Right forelimb (tissue), 1 donor: ENCODE results near the gene FXYD6.
A peak's percentile ranks its signal among the peaks of the same experiment; 100 is the strongest.

Experiments used
- DNase-seq: peaks from one replicate; pipeline ENCODE4 v3.0.0-alpha.2; 2018

FXYD6 gene

GRCh38 chr11:117909611-117910382, 33.3 kb upstream of the FXYD6 start:
- peak; percentile 31 for DNase-seq

GRCh38 chr11:117908959-117909610, 32.6 kb upstream of the FXYD6 start:
- DNase-seq: peak; percentile 15

GRCh38 chr11:117908109-117908895, 31.8 kb upstream of the FXYD6 start:
- peak; percentile 31 for DNase-seq

DNA sequence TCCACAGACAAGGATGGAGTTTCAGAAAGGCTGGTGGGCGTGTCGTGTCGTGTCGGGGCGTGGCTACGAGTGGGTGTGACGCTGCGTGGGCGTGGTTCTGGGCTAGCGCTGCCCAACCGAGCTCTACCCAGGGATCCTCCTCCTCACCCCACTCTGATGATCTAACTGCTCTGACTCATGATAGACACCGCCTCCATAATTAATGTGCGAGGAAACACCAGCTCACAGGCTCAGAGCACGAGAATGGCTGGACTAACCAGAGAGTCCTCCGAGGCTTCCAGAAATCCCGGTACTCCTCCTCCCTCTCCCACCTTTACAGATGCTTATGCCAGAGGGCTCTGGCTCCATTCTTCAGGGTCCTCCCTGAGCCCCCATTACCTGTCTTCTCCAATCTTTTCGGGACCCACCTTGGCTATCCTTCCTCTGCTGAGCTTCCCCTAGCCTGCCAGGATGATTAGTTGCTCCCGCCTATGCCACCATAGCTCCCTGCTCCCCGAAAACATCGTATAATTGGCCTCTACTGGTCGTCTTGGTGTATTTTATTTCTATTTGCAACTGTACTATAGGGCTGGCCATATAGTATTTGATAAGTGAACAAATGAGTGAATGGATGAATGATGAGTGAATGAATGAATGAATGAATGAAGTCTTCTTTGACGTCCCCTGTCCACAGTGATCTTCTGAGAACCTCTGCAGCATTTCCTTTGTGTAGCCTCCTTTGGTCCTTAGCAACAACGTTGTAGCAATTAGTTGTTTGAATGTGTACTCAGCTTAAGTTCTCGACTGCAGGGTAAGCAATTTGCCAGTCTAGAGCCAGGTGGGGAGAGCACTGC, 31.0 kb upstream of the FXYD6 start:
- DNase-seq: peak; percentile 82

DNA sequence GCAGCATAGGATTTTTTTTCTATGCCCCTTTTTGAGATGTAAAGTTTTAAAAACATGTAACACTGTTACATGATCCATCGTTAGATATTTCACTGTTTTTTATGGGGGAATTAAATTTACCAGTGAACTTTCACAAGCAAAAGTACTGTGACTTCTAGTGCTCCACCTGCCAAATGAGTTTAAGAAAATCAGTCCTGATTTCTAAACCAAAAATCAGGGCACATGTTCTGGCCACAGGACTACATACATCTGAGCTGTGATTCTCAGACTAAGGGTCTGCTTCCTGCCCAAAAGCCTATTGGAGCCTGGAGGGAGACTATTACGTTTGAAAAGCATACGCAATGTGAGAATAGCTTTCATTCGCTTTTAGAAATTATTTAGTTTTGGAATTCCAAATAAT, 30.3 kb upstream of the FXYD6 start:
- no peak for DNase-seq

- DNase-seq: peak; percentile 30
These were observed 29.7 kb upstream of the FXYD6 start for GRCh38 chr11:117906126-117906525.

GRCh38 chr11:117905524-117905923, 29.1 kb upstream of the FXYD6 start:
- peak; percentile 10 for DNase-seq

- DNase-seq: peak; percentile 38
These were observed 27.3 kb upstream of the FXYD6 start for GRCh38 chr11:117903505-117904382.

GRCh38 chr11:117902001-117902845, 25.8 kb upstream of the FXYD6 start:
- peak; percentile 16 for DNase-seq

DNA sequence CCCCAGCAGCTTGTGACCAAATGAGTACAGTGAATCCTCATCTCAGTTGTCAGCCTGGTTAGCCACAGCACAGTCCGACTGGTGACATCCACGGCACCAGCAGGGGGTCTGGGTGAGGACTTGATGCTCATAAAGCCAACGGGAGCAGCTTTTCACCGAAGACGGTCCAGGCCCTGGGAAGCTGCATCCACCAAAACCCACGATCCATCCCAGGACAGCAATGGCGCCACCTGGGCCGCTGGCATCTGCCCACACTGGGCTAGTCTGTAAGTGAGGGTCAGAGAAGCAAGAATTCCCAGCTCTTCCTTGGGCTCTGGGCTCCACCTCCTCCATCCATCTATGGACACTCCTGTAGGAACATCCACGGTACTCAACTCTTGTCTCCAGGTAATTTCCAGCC, 25.1 kb upstream of the FXYD6 start:
- peak; percentile 19 for DNase-seq

DNA sequence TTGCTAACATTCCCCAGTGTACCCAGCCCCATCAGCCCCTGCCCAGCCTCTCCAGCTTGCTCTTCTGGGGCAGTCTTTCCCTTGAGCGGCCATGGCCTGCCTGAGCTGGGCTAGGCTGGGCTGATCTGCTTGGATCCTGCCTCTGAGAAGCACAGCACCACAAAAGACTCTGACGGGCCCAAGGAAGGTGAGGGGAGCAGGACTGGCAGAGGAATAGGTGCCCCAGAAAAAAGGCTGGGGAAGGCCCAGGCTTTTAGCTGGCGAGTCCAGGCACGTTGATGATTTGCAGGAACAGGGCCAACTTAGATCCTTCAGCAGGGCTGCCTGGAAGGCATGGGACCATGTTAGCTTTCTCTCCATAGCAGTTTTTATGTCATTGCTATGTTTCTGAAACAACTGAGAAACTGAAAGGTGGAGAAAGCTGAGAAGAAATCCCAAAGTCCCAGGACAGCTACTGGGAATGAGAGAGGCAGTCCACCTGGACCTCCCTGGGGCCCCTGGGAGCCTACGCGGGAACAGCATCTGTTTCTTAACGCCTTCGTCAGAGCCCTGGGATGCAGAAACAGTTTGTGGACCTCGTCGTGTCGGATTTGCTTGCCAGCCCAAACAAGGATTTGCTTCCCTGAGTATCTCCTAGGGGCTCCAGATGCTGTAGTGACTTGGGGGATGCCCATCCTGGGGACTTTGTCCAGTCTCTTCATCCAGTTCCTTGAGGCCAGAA, 24.4 kb upstream of the FXYD6 start:
- peak; percentile 3 for DNase-seq

DNA sequence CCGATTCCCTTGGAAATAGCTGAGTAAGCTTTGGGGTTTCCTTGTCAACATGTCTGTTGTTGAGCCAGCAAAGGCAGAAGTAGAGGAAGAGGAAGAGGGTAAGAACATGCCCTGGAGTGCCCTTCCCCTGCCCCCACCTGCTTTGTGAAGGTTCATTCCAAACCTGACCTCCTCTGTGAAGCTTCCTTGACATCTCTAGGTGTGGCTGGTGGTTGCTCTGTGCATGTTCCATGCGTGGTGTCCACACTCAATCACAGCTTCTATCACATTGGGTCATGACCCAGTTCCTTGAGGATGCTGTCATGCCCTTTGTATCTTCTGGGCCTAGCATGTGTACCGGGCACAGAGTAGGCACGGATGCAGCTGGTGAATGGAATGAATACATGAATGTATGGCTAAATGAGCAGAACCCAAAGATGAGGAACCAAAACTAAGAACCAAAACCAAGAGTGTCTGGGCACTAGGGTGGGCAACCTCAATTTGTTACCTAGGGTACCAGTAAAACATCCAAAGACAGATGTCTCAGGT, 23.7 kb upstream of the FXYD6 start:
- DNase-seq: peak; percentile 32

- DNase-seq: peak; percentile 13
These were observed 21.6 kb upstream of the FXYD6 start for GRCh38 chr11:117898059-117898458.

DNA sequence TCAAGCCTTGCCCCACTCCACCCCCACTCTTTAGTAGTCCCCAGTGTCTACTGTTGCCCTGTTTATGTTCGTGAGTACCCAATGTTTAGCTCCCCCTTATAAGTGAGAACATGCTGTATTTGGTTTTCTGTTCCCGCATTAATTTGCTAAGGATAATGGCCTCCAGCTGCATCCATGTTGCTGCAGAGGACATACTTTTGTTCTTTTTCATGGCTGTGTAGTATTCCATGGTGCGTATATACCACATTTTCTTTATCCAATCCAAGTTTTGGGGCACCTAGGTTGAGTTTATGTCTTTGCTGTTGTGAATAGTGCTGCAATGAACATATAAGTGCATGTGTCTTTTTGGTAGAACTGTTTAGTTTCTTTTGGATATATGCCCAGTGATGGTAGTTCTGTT, 16.2 kb upstream of the FXYD6 start:
- no peak for DNase-seq

- DNase-seq: peak; percentile 13
These were observed 14.9 kb upstream of the FXYD6 start for GRCh38 chr11:117891362-117891761.

DNA sequence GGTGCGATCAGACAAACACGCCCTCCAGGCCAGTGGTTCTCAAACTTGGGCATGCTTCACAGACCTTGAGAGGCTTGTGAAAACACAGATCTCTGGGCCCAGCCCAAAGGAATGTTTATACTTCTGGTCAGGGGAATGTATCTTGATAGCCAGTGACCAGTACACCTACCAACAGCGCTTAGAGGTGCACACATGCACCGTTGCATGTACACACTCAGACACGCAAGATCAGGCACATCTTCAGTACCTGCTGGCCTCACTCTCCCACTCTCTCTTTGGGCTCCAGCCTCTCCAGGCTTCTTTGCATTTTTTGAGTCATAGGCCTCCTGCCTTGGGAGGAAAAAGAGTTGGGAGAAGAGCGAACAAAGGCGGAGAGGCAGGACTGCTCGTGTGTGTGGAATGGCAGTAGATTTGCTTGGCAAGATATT, 11.7 kb upstream of the FXYD6 start:
- no peak for DNase-seq

- peak; percentile 10 for DNase-seq
These were observed 11.1 kb upstream of the FXYD6 start for GRCh38 chr11:117887431-117888138.

GRCh38 chr11:117885777-117886176, 9.3 kb upstream of the FXYD6 start:
- peak; percentile 72 for DNase-seq

- peak; percentile 40 for DNase-seq
These were observed 8.5 kb upstream of the FXYD6 start for GRCh38 chr11:117884994-117885393.
